Measurements from ENCODE around the gene IFT88. TPM values are rescaled to one million over a fixed set of nuclear protein-coding genes. Genes with fewer than 3 reads are reported as not detected.

IFT88 gene
- total RNA-seq, 1 donor from 2014 or later, result 28.8 TPM

DNA sequence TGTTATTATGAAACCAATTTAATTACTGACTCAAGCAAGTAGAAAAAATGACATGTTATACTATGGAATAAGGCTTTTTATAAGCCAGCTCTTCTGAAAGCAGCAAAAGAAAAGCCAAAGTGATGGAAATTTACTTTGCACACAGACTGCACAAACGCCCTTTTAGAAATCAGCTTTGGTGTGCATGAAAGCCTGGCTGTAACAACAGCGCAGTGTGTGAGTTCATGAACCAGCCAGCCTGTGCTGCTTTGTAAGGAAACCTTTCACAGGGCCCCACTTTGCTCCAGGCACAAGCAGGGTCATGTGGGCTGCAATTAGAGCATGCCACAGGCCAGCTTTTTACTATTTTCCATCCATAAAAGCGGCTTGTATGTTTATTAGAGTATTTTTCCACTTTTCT is 13.6 kb upstream of the IFT88 start:
- DNase-seq (ENCODE audit: low spot score in 2 of 2, unreplicated experiment in 2 of 2), result no peak
- Mint-ChIP-seq H3K4me3 (no peak overlapping the region), H3K27ac (peak overlapping the region; percentile 82), H3K9me3 (no peaks in the 10 kb centered on the region), H3K27me3 (ENCODE audit: low read depth) (no peaks in the 10 kb centered on the region), H3K36me3 (no peaks in the 10 kb centered on the region), H3K4me1 (peaks cover 17% of the 10 kb centered on the region)
- TF ChIP-seq, protein P1, sequence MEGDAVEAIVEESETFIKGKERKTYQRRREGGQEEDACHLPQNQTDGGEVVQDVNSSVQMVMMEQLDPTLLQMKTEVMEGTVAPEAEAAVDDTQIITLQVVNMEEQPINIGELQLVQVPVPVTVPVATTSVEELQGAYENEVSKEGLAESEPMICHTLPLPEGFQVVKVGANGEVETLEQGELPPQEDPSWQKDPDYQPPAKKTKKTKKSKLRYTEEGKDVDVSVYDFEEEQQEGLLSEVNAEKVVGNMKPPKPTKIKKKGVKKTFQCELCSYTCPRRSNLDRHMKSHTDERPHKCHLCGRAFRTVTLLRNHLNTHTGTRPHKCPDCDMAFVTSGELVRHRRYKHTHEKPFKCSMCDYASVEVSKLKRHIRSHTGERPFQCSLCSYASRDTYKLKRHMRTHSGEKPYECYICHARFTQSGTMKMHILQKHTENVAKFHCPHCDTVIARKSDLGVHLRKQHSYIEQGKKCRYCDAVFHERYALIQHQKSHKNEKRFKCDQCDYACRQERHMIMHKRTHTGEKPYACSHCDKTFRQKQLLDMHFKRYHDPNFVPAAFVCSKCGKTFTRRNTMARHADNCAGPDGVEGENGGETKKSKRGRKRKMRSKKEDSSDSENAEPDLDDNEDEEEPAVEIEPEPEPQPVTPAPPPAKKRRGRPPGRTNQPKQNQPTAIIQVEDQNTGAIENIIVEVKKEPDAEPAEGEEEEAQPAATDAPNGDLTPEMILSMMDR (IDR thresholded peaks at IDR 0.05; ENCODE audit: unreplicated experiment), result no peak

DNA sequence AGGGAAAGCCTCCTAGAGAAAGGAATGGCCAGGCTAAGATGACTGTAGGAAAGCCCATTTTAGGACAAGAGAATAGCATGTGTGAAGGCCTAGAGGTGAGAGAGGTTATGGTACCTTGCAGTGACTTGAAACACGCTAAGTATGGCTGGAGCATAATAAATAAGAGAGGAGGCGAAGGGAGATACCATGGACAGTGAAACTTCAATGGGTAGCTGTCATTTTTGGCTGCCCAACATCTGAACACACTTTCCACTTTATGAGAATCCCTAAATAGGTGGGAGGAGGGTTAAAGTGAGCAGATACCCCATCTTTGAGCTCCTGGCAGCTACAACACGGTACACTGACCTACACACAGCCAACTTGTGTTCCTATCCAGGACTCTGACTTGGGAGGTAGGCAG is 8.0 kb upstream of the IFT88 start:
- H3K4me1 Mint-ChIP-seq, result peaks cover 14% of the 10 kb centered on the region
- H3K27ac Mint-ChIP-seq, result no peak overlapping the region
- DNase-seq (ENCODE audit: low spot score in 2 of 2, unreplicated experiment in 2 of 2), result no peak
- TF ChIP-seq, protein P1 (IDR thresholded peaks at IDR 0.05; ENCODE audit: unreplicated experiment), result no peak
- H3K27me3 Mint-ChIP-seq (ENCODE audit: low read depth), result no peaks in the 10 kb centered on the region
- H3K4me3 Mint-ChIP-seq, result no peak overlapping the region
- peaks cover 4% of the 10 kb centered on the region for H3K9me3 Mint-ChIP-seq
- no peaks in the 10 kb centered on the region for H3K36me3 Mint-ChIP-seq

DNA sequence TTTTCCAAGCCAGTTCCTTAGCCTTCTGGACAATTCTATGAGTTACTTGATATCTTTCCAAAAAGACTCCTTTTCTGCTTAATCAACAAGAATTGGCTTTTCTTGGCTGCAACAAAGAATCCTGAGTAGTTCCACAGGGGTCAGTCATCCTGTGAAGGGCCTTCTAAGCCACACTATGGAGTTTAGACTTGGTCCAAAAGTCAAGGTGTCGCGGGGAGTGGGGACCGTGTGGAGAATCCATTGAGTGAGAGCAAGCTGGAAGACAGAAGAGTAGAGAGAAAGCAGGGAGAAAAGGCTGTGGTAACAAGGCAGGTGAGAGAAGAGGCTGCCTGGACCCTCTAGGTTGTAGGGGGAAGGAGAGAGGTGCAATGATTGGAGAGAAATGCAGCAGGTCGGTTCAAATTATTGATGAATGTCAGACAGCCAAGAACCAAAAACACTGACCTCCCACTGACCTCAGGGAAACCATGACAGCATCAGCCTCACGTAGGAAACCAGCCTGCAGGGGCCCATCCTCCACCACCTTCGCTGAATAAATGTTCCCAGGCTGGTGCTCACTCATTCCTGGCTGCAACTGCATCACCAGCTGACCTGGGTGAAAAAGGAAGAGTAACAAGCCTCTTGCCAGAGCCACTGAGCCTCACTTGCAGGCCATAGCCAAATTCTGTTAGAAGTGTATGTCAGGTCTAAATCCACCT is 7.1 kb upstream of the IFT88 start:
- H3K27me3 Mint-ChIP-seq (ENCODE audit: low read depth), result no peaks in the 10 kb centered on the region
- peaks cover 12% of the 10 kb centered on the region for H3K9me3 Mint-ChIP-seq
- H3K4me1 Mint-ChIP-seq, result peaks cover 14% of the 10 kb centered on the region
- H3K36me3 Mint-ChIP-seq, result peaks cover 5% of the 10 kb centered on the region
- DNase-seq (ENCODE audit: low spot score in 2 of 2, unreplicated experiment in 2 of 2), result no peak
- H3K4me3 Mint-ChIP-seq, result no peak overlapping the region
- TF ChIP-seq, protein P1 (IDR thresholded peaks at IDR 0.05; ENCODE audit: unreplicated experiment), result no peak
- H3K27ac Mint-ChIP-seq, result no peak overlapping the region

DNA sequence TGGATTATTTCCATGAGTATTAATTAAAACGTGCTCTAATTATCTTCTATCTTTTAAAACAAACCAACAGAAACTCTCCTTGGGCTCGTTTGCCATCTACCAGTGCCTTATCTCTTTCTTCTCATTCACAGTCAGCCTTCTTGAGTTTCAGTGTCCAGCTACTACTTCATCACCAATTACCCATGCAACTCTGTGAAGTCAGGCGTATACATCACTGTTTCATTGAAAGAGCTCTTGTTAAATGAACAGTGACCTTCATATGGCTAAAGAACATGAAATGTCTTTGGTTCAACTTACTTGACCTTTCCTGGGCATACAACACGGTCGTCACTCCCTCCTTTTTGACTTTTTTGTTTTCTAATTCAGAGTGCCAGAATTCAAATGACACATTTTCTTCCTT is 5.2 kb upstream of the IFT88 start:
- Mint-ChIP-seq H3K4me3 (no peak overlapping the region), H3K36me3 (peaks cover 9% of the 10 kb centered on the region), H3K4me1 (peaks cover 18% of the 10 kb centered on the region), H3K27ac (no peak overlapping the region), H3K27me3 (ENCODE audit: low read depth) (no peaks in the 10 kb centered on the region), H3K9me3 (peaks cover 21% of the 10 kb centered on the region)
- DNase-seq (ENCODE audit: low spot score in 2 of 2, unreplicated experiment in 2 of 2), result no peak
- TF ChIP-seq, protein P1 (IDR thresholded peaks at IDR 0.05; ENCODE audit: unreplicated experiment), result no peak

DNA sequence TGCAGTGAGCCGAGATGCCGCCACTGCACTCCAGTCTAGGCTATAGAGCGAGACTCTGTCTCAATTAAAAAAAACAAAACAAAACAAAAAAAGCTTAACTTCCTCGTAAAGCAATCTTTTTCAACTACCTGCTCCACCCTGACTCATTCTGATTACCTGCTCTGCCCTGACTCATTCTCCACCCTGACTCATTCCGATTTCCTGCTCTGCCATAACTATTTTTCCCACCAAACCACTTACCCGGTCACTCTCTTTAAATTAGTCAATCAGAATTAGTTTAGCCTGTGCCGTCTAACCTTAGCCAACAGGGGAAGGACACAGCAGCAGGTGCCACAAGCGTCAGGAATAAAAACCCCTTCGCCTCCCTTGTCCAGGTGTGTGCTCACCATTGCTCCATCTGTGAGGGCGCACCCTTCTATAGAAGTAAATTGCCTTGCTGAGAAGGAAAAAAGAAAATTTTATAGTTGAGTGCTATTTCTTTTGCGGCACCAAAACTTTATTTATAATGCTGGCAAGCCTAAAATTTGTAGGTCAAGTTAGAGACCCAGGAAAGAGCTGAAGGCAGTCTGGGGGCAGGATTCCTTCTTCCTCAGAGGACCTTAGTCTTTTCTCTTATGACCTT is 1.7 kb upstream of the IFT88 start:
- DNase-seq (ENCODE audit: low spot score in 2 of 2, unreplicated experiment in 2 of 2), result no peak
- no peak overlapping the region for H3K27ac Mint-ChIP-seq
- H3K27me3 Mint-ChIP-seq (ENCODE audit: low read depth), result no peaks in the 10 kb centered on the region
- H3K4me1 Mint-ChIP-seq, result peaks cover 17% of the 10 kb centered on the region
- H3K9me3 Mint-ChIP-seq, result peaks cover 21% of the 10 kb centered on the region
- peak overlapping the region; percentile 26 for H3K4me3 Mint-ChIP-seq
- TF ChIP-seq, protein P1 (IDR thresholded peaks at IDR 0.05; ENCODE audit: unreplicated experiment), result no peak
- peaks cover 13% of the 10 kb centered on the region for H3K36me3 Mint-ChIP-seq
